ENCODE results near the gene ZSCAN31.
A peak's percentile ranks its signal among the peaks of the same experiment; 100 is the strongest.

The ZSCAN31 gene

DNA sequence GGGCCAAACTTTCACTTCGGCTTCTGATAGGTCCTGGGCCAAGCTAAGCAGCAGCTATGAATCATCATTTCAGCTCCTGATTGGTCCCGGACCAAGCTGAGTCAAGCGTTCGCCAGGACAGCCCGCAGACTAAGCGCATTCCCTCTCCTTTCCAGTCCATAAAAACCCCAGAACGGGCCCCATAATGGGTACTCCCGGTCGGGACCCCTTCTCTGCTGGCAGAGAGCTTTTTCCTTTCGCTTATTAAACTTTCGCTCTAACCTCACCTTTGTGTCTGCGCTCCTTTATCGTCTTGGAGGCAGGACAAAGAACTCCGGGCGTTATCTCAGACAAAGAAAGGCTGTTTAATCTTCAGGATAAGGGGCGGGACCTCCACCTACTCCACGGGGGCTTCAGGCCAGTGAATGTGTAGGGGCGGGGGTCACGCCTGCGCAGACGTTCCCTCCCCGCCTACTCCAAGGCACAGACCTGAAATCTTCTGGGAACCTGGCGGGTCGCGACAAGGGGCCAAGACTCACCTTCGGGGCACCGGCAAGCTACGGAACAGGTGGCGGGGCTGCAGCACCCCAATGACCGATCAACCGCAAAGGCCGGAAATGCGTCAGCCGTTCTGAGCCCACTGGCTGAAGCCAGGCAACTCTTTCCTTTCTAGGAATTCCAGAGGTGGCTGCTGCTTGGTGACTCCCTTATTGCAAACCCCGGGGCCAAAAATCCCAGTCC, at the start of gene ZSCAN31:
Gene ZSCAN31 (minus strand): TSS at position 585 of the 720 bp plus-strand sequence. CDS start 6,465 bp downstream, outside the sequence.
- DNase-seq (ENCODE audit: low read depth in 2 of 2) = peak; percentile 98 to 99
- peak within 1 kb of the TSS; percentile 68 to 69 for H3K4me3 ChIP-seq (replicated peaks in 1 of 2; ENCODE audit: low read depth in 2 of 2, low read length in 2 of 2)
- TF ChIP-seq, protein P1, sequence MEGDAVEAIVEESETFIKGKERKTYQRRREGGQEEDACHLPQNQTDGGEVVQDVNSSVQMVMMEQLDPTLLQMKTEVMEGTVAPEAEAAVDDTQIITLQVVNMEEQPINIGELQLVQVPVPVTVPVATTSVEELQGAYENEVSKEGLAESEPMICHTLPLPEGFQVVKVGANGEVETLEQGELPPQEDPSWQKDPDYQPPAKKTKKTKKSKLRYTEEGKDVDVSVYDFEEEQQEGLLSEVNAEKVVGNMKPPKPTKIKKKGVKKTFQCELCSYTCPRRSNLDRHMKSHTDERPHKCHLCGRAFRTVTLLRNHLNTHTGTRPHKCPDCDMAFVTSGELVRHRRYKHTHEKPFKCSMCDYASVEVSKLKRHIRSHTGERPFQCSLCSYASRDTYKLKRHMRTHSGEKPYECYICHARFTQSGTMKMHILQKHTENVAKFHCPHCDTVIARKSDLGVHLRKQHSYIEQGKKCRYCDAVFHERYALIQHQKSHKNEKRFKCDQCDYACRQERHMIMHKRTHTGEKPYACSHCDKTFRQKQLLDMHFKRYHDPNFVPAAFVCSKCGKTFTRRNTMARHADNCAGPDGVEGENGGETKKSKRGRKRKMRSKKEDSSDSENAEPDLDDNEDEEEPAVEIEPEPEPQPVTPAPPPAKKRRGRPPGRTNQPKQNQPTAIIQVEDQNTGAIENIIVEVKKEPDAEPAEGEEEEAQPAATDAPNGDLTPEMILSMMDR (IDR thresholded peaks at IDR 0.05; ENCODE audit: low read depth, low read length) = no peak

DNA sequence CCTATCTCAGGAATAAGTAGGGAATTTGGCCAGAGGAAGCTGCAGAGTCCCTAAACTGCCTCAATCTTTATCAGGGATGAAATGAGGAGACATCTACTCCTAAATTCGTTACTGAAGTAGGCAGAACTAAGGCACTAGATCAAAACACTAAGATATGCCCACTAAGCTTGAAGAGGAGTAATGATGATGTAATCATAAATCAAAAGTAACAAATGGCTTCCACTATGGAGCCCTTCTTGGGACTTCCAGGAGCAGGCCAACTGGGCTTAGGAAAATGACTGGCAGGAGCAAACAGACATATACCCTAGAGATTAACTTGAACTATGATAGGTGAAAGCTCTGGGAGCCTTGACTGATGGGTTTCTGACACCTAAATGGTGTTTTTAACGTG, 48.2 kb upstream of the ZSCAN31 start:
- TF ChIP-seq, protein P1 (IDR thresholded peaks at IDR 0.05; ENCODE audit: low read depth, low read length) = no peak
- DNase-seq (ENCODE audit: low read depth in 2 of 2) = no peak
- H3K4me3 ChIP-seq (replicated peaks in 1 of 2; ENCODE audit: low read depth in 2 of 2, low read length in 2 of 2) = no peak overlapping the region

DNA sequence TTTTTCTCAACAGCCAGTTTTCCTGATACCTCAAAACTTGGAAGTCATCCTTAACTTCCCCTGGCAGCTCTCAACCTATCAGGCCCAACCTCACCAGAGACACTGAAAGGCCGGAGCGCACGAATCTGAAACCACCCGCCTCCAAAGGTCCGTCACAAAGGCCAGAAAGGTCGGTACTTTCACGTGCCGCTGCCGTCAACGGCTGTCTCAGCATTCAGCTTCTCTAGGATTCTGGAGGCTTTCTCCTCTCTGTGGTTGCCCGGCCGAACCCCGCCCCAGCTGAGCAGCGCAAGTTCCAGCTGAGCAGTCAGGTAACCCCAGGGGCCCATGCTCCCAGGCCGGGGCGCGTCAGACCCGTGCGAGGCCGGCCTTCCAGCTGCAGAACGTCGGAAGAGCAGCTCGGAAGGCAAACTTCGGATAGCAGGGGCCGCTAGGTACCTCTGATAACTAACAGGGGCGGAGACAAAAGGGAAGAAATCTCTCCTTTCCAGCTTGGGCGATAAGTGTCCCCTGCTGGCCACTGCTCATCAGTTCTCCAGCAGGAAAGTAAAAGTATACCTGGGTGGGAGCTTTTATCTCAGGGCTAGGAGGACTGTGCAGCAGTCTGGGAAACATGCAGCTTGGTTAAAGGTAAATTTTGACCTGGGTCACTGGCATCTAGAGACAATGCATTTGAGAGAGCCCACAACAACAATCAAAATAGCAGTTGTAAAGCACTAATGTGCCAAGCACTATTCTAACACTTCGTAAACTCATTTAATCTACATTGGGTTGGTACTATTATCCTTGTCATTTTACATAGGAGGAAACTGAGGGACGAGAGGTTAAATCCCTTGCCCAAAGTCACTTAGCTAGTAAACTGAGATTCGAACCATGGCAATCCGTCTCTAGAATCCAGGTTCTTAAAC, 47.5 kb upstream of the ZSCAN31 start:
- peak; percentile 93 for DNase-seq (ENCODE audit: low read depth in 2 of 2)
- TF ChIP-seq, protein P1 (IDR thresholded peaks at IDR 0.05; ENCODE audit: low read depth, low read length) = peak; percentile 62
- H3K4me3 ChIP-seq (replicated peaks in 1 of 2; ENCODE audit: low read depth in 2 of 2, low read length in 2 of 2) = peak overlapping the region; percentile 48 to 51

DNA sequence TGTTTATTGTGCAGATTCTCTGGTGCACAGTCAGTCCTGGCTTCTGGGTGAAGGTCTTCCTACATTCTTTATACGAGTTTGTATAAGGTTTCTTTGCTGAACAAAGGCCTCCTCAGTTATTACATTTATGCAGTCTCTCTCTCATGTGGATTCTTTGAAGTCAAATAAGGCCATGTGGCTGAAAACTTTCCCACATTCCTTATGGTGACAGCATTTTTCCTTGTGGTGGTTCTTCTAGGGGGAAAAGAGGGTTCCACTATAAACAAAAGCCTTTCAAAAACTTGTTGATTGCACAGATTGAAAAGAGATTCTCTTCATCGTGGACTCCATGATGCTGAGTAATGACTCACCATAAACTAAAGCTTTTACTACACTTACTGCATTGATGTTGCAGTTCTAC, 44.4 kb upstream of the ZSCAN31 start:
- no peak overlapping the region for H3K4me3 ChIP-seq (replicated peaks in 1 of 2; ENCODE audit: low read depth in 2 of 2, low read length in 2 of 2)
- TF ChIP-seq, protein P1 (IDR thresholded peaks at IDR 0.05; ENCODE audit: low read depth, low read length) = no peak
- no peak for DNase-seq (ENCODE audit: low read depth in 2 of 2)

DNA sequence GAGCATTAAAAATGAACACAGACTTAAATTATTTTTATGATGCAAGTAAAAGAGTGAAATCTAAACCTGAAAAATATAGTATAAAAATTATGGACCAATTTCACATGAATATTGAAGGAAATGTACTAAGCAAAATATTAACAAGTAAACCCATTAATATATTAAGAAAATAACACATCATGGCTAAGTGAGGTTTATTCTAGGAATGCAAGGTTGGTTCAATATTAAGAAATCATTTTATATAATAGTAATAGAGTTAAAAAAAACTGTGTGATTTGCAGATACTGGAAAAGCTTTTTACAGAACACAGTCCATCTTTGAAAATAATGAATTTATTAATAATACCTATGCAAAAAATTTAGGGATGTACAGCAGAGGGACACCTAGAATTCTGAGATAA, 42.7 kb upstream of the ZSCAN31 start:
- TF ChIP-seq, protein P1 (IDR thresholded peaks at IDR 0.05; ENCODE audit: low read depth, low read length) = no peak
- DNase-seq (ENCODE audit: low read depth in 2 of 2) = no peak
- H3K4me3 ChIP-seq (replicated peaks in 1 of 2; ENCODE audit: low read depth in 2 of 2, low read length in 2 of 2) = no peak overlapping the region

DNA sequence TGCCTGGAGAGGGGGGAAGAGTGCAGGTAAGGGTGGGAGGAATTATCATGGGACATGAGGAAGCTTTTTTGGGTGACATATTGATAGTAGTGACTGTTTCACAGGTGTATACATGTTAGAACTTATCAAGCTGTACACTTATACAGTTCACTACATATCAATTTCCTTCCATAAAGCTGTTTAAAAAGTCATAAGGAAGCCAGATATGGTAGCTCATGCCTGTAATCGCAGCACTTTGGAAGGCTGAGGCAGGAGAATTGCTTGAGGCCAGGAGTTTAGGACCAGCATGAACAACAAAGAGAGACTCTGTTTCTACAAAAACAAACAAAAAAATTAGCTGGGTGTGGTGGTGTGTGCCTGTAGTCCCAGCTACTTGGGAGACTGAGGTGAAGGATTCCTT, 41.9 kb upstream of the ZSCAN31 start:
- TF ChIP-seq, protein P1 (IDR thresholded peaks at IDR 0.05; ENCODE audit: low read depth, low read length) = no peak
- DNase-seq (ENCODE audit: low read depth in 2 of 2) = no peak

More for the DNA sequence above, 41.9 kb upstream of the ZSCAN31 start:
- no peak overlapping the region for H3K4me3 ChIP-seq (replicated peaks in 1 of 2; ENCODE audit: low read depth in 2 of 2, low read length in 2 of 2)

Measured in cardiac fibroblast (primary cell).